ENCODE measurements around the gene DNM1L. TPM values are rescaled to one million over a fixed set of nuclear protein-coding genes. Genes with fewer than 3 reads are reported as not detected.

Gene DNM1L
- total RNA-seq, 3 donors from 2014 or later (not counting 1 experiment from before 2014, with no cell fraction given), result 69.2 to 84.9 (median 81.0) TPM

- no peaks in the 10 kb centered on the region for H3K9me3 ChIP-seq (ENCODE audit: control insufficient read depth, insufficient read depth, low read length)
- 63% methylated on average over 5 of the region's 5 CpGs for WGBS (ENCODE audit: insufficient coverage)
- no peak overlapping the region for H3K4me3 ChIP-seq (ENCODE audit: low read length)
- Mint-ChIP-seq H3K27ac (no peak overlapping the region), H3K4me3 (no peak overlapping the region), H3K4me1 (no peaks in the 10 kb centered on the region), H3K36me3 (no peaks in the 10 kb centered on the region), H3K9me3 (no peaks in the 10 kb centered on the region), H3K27me3 (ENCODE audit: low read depth in 2 of 2) (peaks cover 15 to 31% of the 10 kb centered on the region in 2 donors)
- DNase-seq (no peak), ATAC-seq (no peak)
- intact Hi-C loops (cut with micrococcal nuclease), result no loop called here
- TF ChIP-seq, protein P1, sequence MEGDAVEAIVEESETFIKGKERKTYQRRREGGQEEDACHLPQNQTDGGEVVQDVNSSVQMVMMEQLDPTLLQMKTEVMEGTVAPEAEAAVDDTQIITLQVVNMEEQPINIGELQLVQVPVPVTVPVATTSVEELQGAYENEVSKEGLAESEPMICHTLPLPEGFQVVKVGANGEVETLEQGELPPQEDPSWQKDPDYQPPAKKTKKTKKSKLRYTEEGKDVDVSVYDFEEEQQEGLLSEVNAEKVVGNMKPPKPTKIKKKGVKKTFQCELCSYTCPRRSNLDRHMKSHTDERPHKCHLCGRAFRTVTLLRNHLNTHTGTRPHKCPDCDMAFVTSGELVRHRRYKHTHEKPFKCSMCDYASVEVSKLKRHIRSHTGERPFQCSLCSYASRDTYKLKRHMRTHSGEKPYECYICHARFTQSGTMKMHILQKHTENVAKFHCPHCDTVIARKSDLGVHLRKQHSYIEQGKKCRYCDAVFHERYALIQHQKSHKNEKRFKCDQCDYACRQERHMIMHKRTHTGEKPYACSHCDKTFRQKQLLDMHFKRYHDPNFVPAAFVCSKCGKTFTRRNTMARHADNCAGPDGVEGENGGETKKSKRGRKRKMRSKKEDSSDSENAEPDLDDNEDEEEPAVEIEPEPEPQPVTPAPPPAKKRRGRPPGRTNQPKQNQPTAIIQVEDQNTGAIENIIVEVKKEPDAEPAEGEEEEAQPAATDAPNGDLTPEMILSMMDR (IDR thresholded peaks at IDR 0.05), result no peak
- no peak overlapping the region for H3K27ac ChIP-seq (ENCODE audit: low read length)
- H3K4me1 ChIP-seq (ENCODE audit: control insufficient read depth, insufficient read depth, low read length), result no peaks in the 10 kb centered on the region
- no peaks in the 10 kb centered on the region for H3K36me3 ChIP-seq (ENCODE audit: control insufficient read depth, insufficient read depth, low read length)
- peaks cover 2% of the 10 kb centered on the region for H3K27me3 ChIP-seq (ENCODE audit: control insufficient read depth, insufficient read depth, low read length)
These were observed 98.1 kb downstream of the DNM1L start for GRCh38 chr12:32777159-32777558.

DNA sequence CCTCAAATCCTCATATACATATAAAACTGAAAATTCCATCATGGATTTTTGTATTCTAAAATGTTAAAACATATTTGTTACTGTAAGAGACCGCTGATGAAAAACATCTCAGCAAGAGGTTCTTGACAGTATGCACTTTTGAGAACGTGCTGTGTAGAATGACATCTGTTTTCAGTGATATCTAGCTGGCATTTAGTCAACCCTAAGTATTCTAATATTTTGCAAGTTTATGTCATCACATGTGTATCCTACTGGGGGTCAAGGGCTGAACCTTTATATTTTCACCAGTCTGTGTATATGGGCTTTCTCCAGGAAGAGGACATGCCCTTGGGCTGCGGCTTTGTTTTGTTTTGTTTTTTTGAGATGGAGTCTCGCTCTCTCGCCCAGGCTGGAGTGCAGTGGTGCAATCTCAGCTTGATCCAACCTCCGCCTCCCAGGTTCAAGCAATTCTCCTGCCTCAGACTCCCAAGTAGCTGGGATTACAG, 98.6 kb downstream of the DNM1L start:
- H3K4me1 ChIP-seq (ENCODE audit: control insufficient read depth, insufficient read depth, low read length), result no peaks in the 10 kb centered on the region

DNA sequence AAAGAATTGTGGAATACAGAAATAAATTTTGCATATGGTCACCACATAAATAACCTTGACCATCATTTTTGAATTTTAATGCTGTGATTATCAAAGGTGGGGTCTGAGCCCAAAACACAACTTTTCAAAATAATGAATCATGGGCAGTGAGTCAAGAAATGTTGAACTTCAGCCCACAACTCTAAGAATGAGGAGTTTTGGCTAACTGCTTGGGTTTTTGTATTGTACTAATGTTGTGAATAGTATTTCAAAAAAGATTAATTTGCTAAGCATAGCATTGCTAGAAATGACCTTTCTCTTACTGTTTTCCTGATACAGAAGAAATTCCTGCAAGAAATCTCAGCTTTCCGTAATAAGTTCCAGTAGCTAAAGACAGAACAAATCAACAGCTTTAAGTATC, 101.0 kb downstream of the DNM1L start:
- no peaks in the 10 kb centered on the region for H3K9me3 ChIP-seq (ENCODE audit: control insufficient read depth, insufficient read depth, low read length)
- WGBS (ENCODE audit: insufficient coverage), result 72% methylated on average over 1 of the region's 1 CpG
- no peak overlapping the region for H3K27ac ChIP-seq (ENCODE audit: low read length)
- no peaks in the 10 kb centered on the region for H3K36me3 ChIP-seq (ENCODE audit: control insufficient read depth, insufficient read depth, low read length)
- intact Hi-C loops (cut with micrococcal nuclease), result no loop called here
- Mint-ChIP-seq H3K27me3 (ENCODE audit: low read depth in 2 of 2) (peaks cover 14 to 21% of the 10 kb centered on the region in 2 donors), H3K4me3 (no peak overlapping the region), H3K36me3 (no peaks in the 10 kb centered on the region), H3K27ac (no peak overlapping the region), H3K9me3 (no peaks in the 10 kb centered on the region), H3K4me1 (no peaks in the 10 kb centered on the region)
- H3K4me3 ChIP-seq (ENCODE audit: low read length), result no peak overlapping the region
- no peak for DNase-seq
- peaks cover 2% of the 10 kb centered on the region for H3K27me3 ChIP-seq (ENCODE audit: control insufficient read depth, insufficient read depth, low read length)
- no peaks in the 10 kb centered on the region for H3K4me1 ChIP-seq (ENCODE audit: control insufficient read depth, insufficient read depth, low read length)
- TF ChIP-seq, protein P1 (IDR thresholded peaks at IDR 0.05), result no peak
- no peak for ATAC-seq

More for the DNA sequence above, 98.6 kb downstream of the DNM1L start:
- intact Hi-C loops (cut with micrococcal nuclease), result no loop called here
- ATAC-seq (no peak), DNase-seq (no peak)
- no peak overlapping the region for H3K4me3 ChIP-seq (ENCODE audit: low read length)
- peaks cover 2% of the 10 kb centered on the region for H3K27me3 ChIP-seq (ENCODE audit: control insufficient read depth, insufficient read depth, low read length)
- Mint-ChIP-seq H3K36me3 (no peaks in the 10 kb centered on the region), H3K4me1 (no peaks in the 10 kb centered on the region), H3K9me3 (no peaks in the 10 kb centered on the region), H3K27me3 (ENCODE audit: low read depth in 2 of 2) (peaks cover 15 to 26% of the 10 kb centered on the region in 2 donors), H3K4me3 (no peak overlapping the region), H3K27ac (no peak overlapping the region)
- no peak overlapping the region for H3K27ac ChIP-seq (ENCODE audit: low read length)
- WGBS (ENCODE audit: insufficient coverage), result 93% methylated on average over 6 of the region's 6 CpGs
- no peaks in the 10 kb centered on the region for H3K36me3 ChIP-seq (ENCODE audit: control insufficient read depth, insufficient read depth, low read length)
- TF ChIP-seq, protein P1 (IDR thresholded peaks at IDR 0.05), result no peak
- no peaks in the 10 kb centered on the region for H3K9me3 ChIP-seq (ENCODE audit: control insufficient read depth, insufficient read depth, low read length)

GRCh38 chr12:32783029-32783428, 103.9 kb downstream of the DNM1L start:
- intact Hi-C loops (cut with micrococcal nuclease), result no loop called here
- Mint-ChIP-seq H3K27ac (no peak overlapping the region), H3K4me1 (no peaks in the 10 kb centered on the region), H3K36me3 (no peaks in the 10 kb centered on the region), H3K9me3 (no peaks in the 10 kb centered on the region), H3K4me3 (no peak overlapping the region), H3K27me3 (ENCODE audit: low read depth in 2 of 2) (peaks cover 14 to 19% of the 10 kb centered on the region in 2 donors)
- no peaks in the 10 kb centered on the region for H3K9me3 ChIP-seq (ENCODE audit: control insufficient read depth, insufficient read depth, low read length)
- H3K4me3 ChIP-seq (ENCODE audit: low read length), result no peak overlapping the region
- ATAC-seq (no peak), DNase-seq (no peak)
- 56% methylated on average over 2 of the region's 3 CpGs for WGBS (ENCODE audit: insufficient coverage)
- H3K36me3 ChIP-seq (ENCODE audit: control insufficient read depth, insufficient read depth, low read length), result no peaks in the 10 kb centered on the region
- TF ChIP-seq, protein P1 (IDR thresholded peaks at IDR 0.05), result no peak
- H3K27ac ChIP-seq (ENCODE audit: low read length), result no peak overlapping the region
- peaks cover 2% of the 10 kb centered on the region for H3K27me3 ChIP-seq (ENCODE audit: control insufficient read depth, insufficient read depth, low read length)
- no peaks in the 10 kb centered on the region for H3K4me1 ChIP-seq (ENCODE audit: control insufficient read depth, insufficient read depth, low read length)

Data from natural killer cell (primary cell).